SK-N-SH treated with all-trans-retinoic acid at 6 μM for 48 hours (cell line): ENCODE data around the gene GTF2H4.

Experiments used
- ATAC-seq: fragments of 200-7000 bp; cut with Tn5 transposase; 3 replicates; pipeline ENCODE4 v1.9.1; 2020; ENCODE audit warnings: mild to moderate bottlenecking, moderate library complexity
- ARNTL ChIP-seq: fragments of 450-650 bp; formaldehyde crosslinking; IDR thresholded peaks from 2 replicates; pipeline ENCODE4 v1.5.0; 2020; ENCODE audit warnings: low read depth, mild to moderate bottlenecking, moderate library complexity, borderline replicate concordance
- BACH2 ChIP-seq: fragments of 250-450 bp; sonication (Bioruptor Pico); IDR thresholded peaks from 2 replicates; pipeline ENCODE4 v1.9.0; 2021; ENCODE audit warnings: mild to moderate bottlenecking, borderline replicate concordance
- CSDC2 ChIP-seq: fragments of 250-450 bp; sonication (Bioruptor Pico); IDR thresholded peaks from 2 replicates; pipeline ENCODE4 v1.5.0; 2020; ENCODE audit warnings: mild to moderate bottlenecking, moderate library complexity
- ESRRG ChIP-seq: fragments of 250-450 bp; sonication (Bioruptor Pico); IDR thresholded peaks from 2 replicates; pipeline ENCODE4 v1.6.1; 2021; ENCODE audit warnings: mild to moderate bottlenecking
- GLIS3 ChIP-seq: fragments of 250-450 bp; sonication (Bioruptor Pico); IDR thresholded peaks from 2 replicates; pipeline ENCODE4 v1.5.0; 2020; ENCODE audit warnings: mild to moderate bottlenecking, moderate library complexity
- ISL1 ChIP-seq: fragments of 250-450 bp; sonication (Bioruptor Pico); IDR thresholded peaks from 2 replicates; pipeline ENCODE4 v2.1.2; 2022; ENCODE audit warnings: mild to moderate bottlenecking, moderate library complexity
- OSR1 ChIP-seq: fragments of 250-450 bp; sonication (Bioruptor Pico); IDR thresholded peaks from 2 replicates; pipeline ENCODE4 v1.8.0; 2022; ENCODE audit warnings: moderate library complexity, mild to moderate bottlenecking, inconsistent platforms
- PPARA ChIP-seq: fragments of 250-450 bp; sonication (Bioruptor Pico); IDR thresholded peaks from 2 replicates; pipeline ENCODE4 v1.5.0; 2020; ENCODE audit warnings: mild to moderate bottlenecking, borderline replicate concordance
- TCF4 ChIP-seq: fragments of 250-450 bp; sonication (Bioruptor Pico); IDR thresholded peaks from 2 replicates; pipeline ENCODE4 v1.8.0; 2021; ENCODE audit warnings: mild to moderate bottlenecking, moderate library complexity, borderline replicate concordance
- TOX ChIP-seq: fragments of 250-450 bp; sonication (Bioruptor Pico); IDR thresholded peaks from 2 replicates; pipeline ENCODE4 v1.8.0; 2021; ENCODE audit warnings: mild to moderate bottlenecking, moderate library complexity, borderline replicate concordance
- ZC3H10 ChIP-seq: fragments of 250-450 bp; sonication (Bioruptor Pico); IDR thresholded peaks from 2 replicates; pipeline ENCODE4 v1.5.1; 2021; ENCODE audit warnings: mild to moderate bottlenecking, moderate library complexity
- ZFP3 ChIP-seq: fragments of 250-450 bp; sonication (Bioruptor Pico); IDR thresholded peaks from 2 replicates; pipeline ENCODE4 v1.5.0; 2020; ENCODE audit warnings: mild to moderate bottlenecking, moderate library complexity
- ZFP30 ChIP-seq: fragments of 450-650 bp; formaldehyde crosslinking; IDR thresholded peaks from 2 replicates; pipeline ENCODE4 v1.5.0; 2022; ENCODE audit warnings: mild to moderate bottlenecking, moderate library complexity
- ZNF565 ChIP-seq: fragments of 450-650 bp; formaldehyde crosslinking; conservative IDR thresholded peaks from 2 replicates; pipeline ENCODE4 v1.5.0; 2020; ENCODE audit warnings: low read depth, mild to moderate bottlenecking, moderate library complexity
- ZNF70 ChIP-seq: fragments of 450-650 bp; formaldehyde crosslinking; IDR thresholded peaks from 2 replicates; pipeline ENCODE4 v1.5.0; 2020; ENCODE audit warnings: mild to moderate bottlenecking, moderate library complexity
- ZNF8 ChIP-seq: fragments of 450-650 bp; formaldehyde crosslinking; IDR thresholded peaks from 2 replicates; pipeline ENCODE4 v1.5.0; 2020; ENCODE audit warnings: mild to moderate bottlenecking, moderate library complexity
- TF ChIP-seq, protein P1 (sequence below): fragments of 250-450 bp; sonication (Bioruptor Pico); IDR thresholded peaks from 2 replicates; pipeline ENCODE4 v1.8.0; 2020; ENCODE audit warnings: mild to moderate bottlenecking, moderate library complexity, borderline replicate concordance
- TF ChIP-seq, protein P2 (sequence below): fragments of 250-450 bp; sonication (Bioruptor Pico); IDR thresholded peaks from 2 replicates; pipeline ENCODE4 v1.5.1; 2021; ENCODE audit warnings: mild to moderate bottlenecking, moderate library complexity
- TF ChIP-seq, protein P3 (sequence below): fragments of 250-450 bp; sonication (Bioruptor Pico); IDR thresholded peaks from 2 replicates; pipeline ENCODE4 v1.5.1; 2020; ENCODE audit warnings: low read depth, mild to moderate bottlenecking, moderate library complexity
- TF ChIP-seq, protein P4 (sequence below): fragments of 250-450 bp; sonication (Bioruptor Pico); IDR thresholded peaks from 2 replicates; pipeline ENCODE4 v1.8.0; 2021; ENCODE audit warnings: low read depth, mild to moderate bottlenecking, moderate library complexity, borderline replicate concordance
- TF ChIP-seq, protein P5 (sequence below): fragments of 250-450 bp; sonication (Bioruptor Pico); IDR thresholded peaks from 2 replicates; pipeline ENCODE4 v1.5.0; 2020; ENCODE audit warnings: mild to moderate bottlenecking, moderate library complexity

Gene GTF2H4

DNA sequence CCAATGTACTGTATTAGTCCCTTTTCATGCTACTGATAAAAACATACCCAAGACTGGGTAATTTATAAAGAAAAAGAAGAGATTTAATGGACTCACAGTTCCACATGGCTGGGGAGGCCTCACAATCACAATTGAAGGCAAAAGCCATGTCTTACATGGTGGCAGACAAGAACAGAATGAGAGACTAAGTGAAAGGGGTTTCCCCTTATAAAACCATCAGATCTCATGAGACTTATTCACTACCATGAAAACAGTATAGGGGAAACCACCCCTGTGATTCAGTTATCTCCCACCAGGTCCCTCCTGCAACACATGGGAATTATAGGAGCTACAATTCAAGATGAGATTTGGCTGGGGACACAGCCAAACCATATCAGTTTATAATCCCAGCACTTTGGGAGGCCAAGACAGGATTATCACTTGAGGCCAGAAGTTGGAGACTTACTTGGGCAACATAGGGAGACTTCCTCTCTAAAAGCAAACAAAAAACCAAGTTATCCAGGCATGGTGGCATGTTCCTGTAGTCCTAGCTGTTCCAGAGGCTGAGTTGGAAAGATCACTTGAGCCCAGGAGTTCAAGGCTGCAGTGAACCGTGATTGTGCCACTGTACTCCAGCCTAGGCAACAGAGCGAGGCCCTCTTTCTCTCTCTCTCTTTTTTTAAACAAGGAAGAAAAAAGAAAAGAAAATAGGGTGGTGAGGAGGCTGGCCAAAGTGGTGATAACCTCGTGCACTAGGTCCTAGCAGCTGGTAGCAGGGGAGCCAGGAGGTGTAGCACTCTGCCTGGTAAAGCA lies 46.6 kb upstream of the GTF2H4 start:
- no peak for ATAC-seq
- TF ChIP-seq, protein P1, sequence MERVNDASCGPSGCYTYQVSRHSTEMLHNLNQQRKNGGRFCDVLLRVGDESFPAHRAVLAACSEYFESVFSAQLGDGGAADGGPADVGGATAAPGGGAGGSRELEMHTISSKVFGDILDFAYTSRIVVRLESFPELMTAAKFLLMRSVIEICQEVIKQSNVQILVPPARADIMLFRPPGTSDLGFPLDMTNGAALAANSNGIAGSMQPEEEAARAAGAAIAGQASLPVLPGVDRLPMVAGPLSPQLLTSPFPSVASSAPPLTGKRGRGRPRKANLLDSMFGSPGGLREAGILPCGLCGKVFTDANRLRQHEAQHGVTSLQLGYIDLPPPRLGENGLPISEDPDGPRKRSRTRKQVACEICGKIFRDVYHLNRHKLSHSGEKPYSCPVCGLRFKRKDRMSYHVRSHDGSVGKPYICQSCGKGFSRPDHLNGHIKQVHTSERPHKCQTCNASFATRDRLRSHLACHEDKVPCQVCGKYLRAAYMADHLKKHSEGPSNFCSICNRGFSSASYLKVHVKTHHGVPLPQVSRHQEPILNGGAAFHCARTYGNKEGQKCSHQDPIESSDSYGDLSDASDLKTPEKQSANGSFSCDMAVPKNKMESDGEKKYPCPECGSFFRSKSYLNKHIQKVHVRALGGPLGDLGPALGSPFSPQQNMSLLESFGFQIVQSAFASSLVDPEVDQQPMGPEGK, result no peak
- TF ChIP-seq, protein P2, sequence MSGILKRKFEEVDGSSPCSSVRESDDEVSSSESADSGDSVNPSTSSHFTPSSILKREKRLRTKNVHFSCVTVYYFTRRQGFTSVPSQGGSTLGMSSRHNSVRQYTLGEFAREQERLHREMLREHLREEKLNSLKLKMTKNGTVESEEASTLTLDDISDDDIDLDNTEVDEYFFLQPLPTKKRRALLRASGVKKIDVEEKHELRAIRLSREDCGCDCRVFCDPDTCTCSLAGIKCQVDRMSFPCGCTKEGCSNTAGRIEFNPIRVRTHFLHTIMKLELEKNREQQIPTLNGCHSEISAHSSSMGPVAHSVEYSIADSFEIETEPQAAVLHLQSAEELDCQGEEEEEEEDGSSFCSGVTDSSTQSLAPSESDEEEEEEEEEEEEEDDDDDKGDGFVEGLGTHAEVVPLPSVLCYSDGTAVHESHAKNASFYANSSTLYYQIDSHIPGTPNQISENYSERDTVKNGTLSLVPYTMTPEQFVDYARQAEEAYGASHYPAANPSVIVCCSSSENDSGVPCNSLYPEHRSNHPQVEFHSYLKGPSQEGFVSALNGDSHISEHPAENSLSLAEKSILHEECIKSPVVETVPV (CRISPR knock-in tag), result no peak
- TF ChIP-seq ARNTL (CRISPR knock-in tag), result no peak
- TF ChIP-seq TCF4 (CRISPR knock-in tag), result no peak
- TF ChIP-seq, protein P3, sequence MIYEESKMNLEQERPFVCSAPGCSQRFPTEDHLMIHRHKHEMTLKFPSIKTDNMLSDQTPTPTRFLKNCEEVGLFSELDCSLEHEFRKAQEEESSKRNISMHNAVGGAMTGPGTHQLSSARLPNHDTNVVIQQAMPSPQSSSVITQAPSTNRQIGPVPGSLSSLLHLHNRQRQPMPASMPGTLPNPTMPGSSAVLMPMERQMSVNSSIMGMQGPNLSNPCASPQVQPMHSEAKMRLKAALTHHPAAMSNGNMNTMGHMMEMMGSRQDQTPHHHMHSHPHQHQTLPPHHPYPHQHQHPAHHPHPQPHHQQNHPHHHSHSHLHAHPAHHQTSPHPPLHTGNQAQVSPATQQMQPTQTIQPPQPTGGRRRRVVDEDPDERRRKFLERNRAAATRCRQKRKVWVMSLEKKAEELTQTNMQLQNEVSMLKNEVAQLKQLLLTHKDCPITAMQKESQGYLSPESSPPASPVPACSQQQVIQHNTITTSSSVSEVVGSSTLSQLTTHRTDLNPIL, result no peak
- no peak for TF ChIP-seq ZFP3 (CRISPR knock-in tag)
- no peak for TF ChIP-seq ESRRG
- TF ChIP-seq PPARA (CRISPR knock-in tag), result no peak
- TF ChIP-seq GLIS3, result no peak
- no peak for TF ChIP-seq OSR1 (CRISPR knock-in tag)

DNA sequence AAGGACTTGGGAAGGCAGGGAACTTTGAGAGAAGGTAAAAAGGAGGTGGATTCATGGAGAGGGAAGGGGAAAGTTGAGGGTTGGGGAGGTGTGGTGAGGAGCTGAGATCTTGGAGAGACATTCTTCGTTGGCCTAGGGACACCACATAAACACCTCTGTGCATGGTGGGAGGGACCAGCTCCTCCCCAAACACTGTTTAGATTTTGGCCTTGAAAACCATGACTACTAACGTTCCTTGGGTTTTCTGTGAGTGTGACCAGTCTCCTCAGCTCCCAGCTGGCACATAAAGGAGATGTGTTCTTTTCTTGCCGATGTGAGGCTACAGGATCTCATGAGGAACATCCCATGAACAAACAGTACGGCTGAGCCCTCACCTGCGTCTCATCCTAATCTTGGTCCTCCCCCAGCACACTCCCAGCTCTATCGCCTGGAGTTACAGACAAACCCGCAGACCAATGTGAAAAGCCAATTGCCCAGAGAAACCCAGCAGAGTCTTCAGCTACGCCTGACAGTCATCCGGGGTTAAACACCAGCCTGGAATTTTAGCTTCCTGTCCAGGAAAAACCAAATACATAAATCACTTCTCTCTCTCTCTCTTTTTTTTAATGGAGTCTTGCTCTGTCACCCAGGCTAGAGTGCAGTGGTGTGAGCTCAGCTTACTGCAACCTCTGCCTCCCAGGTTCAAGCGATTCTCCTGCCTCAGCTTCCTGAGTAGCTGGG lies 45.7 kb upstream of the GTF2H4 start:
- TF ChIP-seq BACH2 (CRISPR knock-in tag) (no peak), GLIS3 (no peak), ZC3H10 (CRISPR knock-in tag) (no peak), TCF4 (CRISPR knock-in tag) (no peak), ESRRG (no peak), ZFP3 (CRISPR knock-in tag) (no peak), ZNF565 (CRISPR knock-in tag) (no peak), ZFP30 (CRISPR knock-in tag) (no peak), CSDC2 (CRISPR knock-in tag) (no peak)
- TF ChIP-seq, protein P4, sequence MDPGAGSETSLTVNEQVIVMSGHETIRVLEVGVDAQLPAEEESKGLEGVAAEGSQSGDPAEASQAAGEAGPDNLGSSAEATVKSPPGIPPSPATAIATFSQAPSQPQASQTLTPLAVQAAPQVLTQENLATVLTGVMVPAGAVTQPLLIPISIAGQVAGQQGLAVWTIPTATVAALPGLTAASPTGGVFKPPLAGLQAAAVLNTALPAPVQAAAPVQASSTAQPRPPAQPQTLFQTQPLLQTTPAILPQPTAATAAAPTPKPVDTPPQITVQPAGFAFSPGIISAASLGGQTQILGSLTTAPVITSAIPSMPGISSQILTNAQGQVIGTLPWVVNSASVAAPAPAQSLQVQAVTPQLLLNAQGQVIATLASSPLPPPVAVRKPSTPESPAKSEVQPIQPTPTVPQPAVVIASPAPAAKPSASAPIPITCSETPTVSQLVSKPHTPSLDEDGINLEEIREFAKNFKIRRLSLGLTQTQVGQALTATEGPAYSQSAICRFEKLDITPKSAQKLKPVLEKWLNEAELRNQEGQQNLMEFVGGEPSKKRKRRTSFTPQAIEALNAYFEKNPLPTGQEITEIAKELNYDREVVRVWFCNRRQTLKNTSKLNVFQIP (CRISPR knock-in tag), result no peak
- TF ChIP-seq, all 23 proteins: peak for 0
- ATAC-seq, result no peak

DNA sequence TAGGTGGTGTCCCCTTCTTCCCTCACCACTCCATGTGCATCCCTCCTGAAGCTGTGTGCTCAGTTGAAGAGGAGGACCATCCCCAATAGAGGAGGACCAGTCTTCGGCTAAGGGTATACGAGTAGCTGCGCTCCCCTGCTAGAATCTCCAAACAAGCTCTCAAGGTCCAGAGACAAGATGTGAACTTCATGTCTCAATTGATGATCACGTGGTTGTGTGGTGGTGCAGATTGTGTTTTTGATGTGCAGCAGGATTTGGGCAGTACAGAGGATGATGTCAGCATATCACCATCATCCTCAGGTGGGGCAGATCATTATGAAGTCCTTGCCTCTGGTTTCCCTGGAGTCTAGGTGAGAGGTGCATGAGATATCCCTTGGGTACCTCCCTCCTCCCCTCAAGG lies 43.7 kb upstream of the GTF2H4 start:
- ATAC-seq, result no peak
- TF ChIP-seq BACH2 (CRISPR knock-in tag) (no peak), ZNF70 (CRISPR knock-in tag) (no peak), ISL1 (CRISPR knock-in tag) (no peak), TOX (no peak), ZNF8 (CRISPR knock-in tag) (no peak), ZFP3 (CRISPR knock-in tag) (no peak), TCF4 (CRISPR knock-in tag) (no peak), ZC3H10 (CRISPR knock-in tag) (no peak), ZFP30 (CRISPR knock-in tag) (no peak), GLIS3 (no peak), ZNF565 (CRISPR knock-in tag) (no peak), ARNTL (CRISPR knock-in tag) (no peak)
- TF ChIP-seq, protein P5, sequence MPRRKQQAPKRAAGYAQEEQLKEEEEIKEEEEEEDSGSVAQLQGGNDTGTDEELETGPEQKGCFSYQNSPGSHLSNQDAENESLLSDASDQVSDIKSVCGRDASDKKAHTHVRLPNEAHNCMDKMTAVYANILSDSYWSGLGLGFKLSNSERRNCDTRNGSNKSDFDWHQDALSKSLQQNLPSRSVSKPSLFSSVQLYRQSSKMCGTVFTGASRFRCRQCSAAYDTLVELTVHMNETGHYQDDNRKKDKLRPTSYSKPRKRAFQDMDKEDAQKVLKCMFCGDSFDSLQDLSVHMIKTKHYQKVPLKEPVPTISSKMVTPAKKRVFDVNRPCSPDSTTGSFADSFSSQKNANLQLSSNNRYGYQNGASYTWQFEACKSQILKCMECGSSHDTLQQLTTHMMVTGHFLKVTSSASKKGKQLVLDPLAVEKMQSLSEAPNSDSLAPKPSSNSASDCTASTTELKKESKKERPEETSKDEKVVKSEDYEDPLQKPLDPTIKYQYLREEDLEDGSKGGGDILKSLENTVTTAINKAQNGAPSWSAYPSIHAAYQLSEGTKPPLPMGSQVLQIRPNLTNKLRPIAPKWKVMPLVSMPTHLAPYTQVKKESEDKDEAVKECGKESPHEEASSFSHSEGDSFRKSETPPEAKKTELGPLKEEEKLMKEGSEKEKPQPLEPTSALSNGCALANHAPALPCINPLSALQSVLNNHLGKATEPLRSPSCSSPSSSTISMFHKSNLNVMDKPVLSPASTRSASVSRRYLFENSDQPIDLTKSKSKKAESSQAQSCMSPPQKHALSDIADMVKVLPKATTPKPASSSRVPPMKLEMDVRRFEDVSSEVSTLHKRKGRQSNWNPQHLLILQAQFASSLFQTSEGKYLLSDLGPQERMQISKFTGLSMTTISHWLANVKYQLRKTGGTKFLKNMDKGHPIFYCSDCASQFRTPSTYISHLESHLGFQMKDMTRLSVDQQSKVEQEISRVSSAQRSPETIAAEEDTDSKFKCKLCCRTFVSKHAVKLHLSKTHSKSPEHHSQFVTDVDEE (CRISPR knock-in tag), result no peak
- TF ChIP-seq, protein P3, result no peak
- TF ChIP-seq, protein P4 (CRISPR knock-in tag), result no peak
- TF ChIP-seq, protein P2 (CRISPR knock-in tag), result no peak
